Epidermal melanocyte (primary cell): ENCODE results near the gene RAP1GAP2.
A peak's percentile ranks its signal among the peaks of the same experiment; 100 is the strongest.
"Not testable (repeated sequence)": the region's sequence is repeated elsewhere in the genome, so short reads cannot be mapped to it uniquely, and the experiment has no call there.

Source experiments
- DNase-seq: peaks from one replicate; pipeline ENCODE4 v3.0.0; 2011; ENCODE audit warnings: low spot score; ENCODE audit not compliant: insufficient read length

The RAP1GAP2 gene

DNA sequence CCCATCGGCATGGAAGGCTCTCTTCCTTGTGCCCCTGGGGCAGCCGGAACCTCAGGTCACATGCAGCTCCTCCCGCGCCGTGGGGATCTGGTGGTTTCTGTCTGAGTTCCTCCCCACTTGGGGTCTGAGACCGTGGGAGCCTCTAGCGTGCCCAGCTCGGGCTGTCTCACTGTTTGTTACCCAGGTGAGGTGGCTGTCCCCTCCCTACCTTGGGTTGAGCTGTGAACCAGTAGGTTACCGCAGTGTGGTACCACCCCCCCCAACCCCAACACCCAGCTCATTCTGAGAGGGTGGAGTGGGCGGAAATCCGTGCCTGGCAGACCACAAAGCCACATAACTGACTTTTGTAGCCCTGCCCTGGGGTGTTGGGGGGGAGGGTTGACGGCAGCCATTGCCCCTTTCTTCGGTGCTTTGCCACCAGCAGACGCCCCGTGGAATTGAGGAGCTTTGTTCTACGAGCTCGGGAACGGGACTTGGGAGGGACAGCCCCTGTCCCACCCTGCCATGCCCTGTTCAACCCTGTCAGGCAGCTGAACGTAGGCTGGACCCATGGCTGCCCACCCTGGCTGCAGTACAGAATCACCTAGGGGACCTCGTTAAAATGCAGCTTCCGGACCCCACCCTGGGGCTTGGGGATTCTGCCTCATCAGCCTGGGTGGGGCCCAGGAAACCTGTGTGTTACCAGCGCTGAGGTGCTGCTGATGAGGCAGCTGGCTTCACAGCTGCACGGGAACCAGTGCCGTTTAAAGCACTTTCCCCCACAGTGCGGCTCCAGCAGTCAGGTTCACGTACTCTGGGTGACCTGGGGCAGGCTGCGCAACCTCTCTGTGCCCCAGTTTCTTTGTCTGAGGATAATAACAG lies 18.5 kb downstream of the RAP1GAP2 start:
- no peak for DNase-seq

DNA sequence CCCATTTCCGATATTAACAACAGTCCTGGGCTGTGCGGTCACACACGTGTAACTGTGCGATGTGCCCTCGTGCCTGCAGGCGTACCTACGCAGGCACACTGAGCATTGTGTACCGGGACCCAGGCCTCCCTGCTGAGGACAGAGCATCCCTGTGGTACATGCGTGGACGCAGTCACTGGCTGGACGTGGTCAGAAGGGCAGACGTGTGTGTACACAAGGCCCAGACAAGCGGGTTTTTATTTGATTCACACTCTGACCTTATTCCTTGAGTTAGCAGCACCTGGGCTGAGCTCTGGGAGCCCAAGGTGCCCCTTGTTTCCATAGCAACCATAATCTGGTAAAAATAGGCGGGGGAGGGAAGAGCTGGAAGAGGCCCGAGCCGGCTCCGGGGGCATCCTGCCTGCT lies 19.5 kb downstream of the RAP1GAP2 start:
- no peak for DNase-seq

DNA sequence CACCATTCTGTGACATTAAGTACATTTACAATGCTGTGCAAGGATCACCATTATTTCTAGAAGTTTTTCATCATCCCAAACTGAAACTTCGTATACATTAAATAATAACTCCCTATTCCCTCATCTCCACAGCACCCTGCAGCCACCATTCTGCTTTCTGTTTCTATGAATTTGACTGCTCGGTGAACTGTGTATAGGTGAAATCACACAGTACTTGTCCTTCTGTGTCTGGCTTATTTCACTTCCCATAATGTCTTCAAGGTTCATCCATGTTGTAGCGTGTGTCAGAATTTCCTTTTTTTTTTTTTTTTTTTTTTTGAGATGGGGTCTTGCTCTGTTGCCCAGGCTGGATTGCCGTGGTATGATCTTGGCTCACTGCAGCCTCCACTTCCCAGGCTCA lies 20.4 kb downstream of the RAP1GAP2 start:
- no peak for DNase-seq

DNA sequence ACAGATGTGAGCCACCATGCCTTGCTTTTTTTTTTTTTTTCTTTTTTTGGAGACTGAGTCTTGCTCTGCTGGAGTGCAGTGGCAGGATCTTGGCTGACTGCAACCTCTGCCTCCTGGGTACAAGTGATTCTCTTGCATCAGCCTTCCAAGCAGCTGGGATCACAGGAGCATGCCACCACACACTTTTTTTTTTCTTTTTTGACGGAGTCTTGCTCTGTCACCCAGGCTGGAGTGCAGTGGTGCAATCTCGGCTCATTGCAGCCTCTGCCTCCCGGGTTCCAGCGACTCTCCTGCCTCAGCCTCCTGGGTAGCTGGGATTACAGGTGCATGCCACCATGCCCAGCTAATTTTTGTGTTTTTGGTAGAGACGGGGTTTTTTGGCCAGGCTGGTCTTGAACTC lies 23.1 kb downstream of the RAP1GAP2 start:
- not testable (repeated sequence) for DNase-seq

DNA sequence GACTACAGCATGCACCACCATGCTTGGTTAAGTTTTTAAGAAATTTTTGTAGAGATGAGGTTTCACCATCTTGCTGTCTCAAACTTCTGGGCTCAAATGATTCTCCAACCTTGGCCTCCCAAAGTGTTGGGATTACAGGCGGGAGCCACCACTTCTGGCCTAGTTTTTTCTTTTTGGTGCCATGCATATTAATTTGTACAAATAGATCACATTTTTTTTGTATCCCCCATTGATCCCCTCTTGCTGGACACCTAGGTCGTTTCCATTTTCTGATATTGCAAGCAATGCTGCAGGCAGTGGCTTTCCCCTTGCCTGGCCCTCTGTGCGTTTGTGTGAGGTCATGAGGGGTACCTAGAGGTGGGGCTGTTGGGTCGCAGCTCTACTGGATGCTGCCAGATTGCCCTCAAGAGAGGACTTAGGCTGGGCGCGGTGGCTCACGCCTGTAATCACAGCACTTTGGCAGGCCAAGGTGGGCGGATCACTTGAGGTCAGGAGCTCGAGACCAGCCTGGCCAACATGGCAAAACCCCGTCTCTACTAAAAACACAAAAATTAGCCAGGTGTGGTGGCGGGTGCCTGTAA lies 23.8 kb downstream of the RAP1GAP2 start:
- DNase-seq: no peak

DNA sequence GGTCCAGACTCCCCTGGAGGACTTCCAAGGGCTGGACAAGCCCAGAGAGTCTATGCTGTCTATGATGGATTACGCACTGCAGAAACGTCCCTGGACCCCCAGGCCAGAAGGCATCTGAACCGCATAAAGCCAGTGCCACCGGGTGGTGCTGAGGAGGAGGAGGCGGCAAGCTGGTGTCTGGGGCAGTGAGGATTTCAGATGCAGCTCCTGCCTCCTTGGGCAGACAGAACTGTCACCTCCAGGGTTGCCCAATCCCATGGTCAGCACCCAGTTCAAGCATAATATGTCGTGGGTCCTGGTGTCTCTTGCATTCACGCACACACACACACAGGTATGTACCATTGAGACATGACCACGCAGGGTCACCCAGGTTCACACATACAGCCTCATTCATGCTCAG lies 25.6 kb downstream of the RAP1GAP2 start:
- DNase-seq: no peak

DNA sequence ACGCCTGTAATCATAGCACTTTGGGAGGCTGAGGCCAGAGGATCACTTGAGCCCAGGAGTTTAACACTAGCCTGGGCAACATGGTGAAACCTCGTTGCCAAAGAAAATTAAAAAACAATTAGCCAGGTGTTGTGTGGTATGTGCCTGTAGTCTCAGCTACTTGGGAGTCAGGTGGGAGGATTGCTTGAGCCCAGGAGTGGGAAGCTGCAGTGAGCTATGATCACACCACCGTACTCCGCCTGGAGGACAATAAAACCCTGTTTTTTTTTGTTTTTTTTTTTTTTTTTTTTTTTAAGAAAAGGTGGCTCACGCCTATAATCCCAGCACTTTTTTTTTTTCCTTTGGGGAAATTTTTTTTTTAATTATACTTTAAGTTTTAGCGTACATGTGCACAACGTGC lies 26.1 kb downstream of the RAP1GAP2 start:
- DNase-seq: no peak

DNA sequence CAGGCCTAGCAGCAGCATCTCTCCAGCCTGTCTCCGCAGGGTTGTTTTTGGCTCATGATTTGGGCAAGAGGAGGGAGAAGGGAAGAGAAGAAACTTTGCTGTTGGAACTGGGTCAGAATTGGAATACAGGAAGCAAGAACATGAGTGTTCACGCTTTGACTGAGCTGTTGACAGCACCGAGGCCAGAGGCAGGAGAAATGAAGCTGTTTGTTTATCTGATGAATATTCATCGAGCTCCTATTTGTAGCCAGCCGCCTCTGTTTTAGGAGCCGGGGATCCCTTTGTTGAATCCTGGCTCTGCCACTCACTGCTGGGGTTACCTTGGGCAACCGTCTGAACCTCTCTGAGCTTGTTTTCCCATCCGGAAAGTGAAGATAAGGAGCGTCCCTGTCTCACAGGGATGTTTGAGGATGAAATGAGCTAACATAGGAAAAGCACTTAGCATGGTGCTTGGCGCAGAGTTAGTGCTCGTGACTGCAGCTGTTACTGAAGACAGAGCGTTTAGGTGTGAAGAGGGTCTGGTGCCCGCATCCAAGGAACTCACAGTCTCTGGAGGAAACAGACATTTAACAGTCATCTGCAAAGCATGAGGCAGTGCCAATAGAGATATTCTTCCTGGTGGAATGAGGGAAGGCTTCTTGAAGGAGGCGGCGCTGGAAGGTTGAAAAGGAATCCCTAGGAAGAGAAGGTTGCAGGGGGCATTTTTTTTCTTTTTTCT lies 29.2 kb downstream of the RAP1GAP2 start:
- no peak for DNase-seq

DNA sequence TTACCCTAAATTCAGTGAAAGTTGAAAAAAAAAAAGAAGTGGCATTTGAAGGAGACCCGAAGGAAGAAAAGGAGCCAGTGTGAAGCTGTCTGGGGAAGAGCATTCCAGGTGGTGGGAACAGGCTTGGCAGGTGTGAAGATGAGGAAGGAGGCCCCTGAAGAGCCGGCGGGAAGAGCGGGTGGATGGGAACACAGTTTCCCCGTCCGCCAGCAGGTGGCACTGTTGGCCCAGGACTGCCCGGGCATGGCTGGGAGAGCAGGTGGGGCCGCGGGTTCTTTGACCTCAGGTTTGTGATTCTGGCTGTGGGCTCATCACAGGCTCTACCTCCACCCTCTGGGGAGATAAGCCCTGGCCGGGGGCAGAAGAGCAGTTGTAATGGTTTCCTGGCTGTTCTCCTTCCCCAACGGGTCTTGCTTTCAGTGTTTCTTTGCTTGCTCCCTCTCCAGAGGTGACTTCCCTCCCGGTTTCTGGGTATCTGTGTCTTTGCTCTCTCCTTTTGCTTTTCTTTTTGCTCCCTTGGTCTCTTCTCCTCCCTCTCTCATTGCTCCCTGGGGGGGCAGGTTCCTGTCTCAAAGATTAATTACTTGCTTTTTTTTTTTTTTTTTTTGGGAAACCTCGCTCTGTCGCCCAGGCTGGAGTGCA lies 32.3 kb downstream of the RAP1GAP2 start:
- DNase-seq: peak; percentile 75

DNA sequence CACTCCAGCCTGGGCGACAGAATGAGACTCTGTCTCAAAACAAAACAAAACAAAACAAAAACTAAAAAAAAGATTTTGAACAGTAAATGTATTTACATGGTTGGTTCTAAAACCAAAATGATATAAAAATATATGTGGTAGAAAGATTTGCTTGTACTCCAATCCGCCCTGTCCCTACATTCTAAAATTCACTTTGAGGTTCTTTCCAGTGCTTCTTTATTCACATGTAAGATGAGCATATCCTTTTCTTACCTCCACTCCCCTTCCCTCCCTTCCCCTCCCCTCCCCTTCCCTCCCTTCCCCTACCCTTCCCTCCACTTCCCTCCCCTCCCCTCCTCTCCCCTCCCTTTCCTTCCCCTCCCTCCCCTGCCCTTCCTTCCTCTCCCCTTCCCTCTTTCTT lies 34.4 kb downstream of the RAP1GAP2 start:
- DNase-seq: no peak

DNA sequence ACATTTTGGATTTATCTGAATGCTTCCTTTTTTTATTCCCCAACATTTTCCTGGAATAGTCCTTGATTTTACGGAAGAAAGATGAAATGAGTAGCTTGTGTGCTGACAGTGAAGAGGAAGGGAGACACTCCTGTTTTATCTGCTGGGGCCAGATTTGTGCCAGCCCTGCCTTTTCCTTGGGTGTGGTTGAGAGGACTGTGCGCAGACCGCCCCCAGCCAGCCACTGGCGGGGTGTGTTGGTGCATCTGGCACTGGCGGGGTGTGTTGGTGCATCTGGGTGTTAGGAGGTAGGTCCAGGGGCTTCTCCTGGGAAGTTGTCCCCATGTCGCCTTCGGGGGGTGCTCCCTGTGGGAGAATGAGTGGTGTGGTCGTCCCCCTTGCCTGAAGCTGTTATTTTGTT lies 39.5 kb downstream of the RAP1GAP2 start:
- DNase-seq: no peak

DNA sequence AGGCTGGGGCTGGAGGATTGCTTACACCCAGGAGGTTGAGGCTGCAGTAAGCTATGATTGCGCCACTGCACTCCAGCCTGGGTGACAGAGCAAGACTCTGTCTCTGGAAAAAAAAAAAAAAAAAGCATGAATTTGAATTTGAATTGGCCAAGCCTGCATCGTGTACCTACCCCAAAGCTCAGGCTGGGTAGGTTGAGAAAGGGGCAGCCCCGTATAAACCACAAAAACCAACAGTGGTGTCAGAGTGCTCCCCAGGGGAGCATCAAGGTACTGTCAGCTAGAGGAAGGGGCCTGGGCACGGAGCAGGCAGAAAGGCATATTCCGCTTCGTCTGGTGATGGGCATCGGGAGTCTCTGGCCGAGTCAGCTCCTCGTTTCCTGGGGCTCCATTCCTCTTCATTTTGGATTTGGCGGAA lies 40.9 kb downstream of the RAP1GAP2 start:
- no peak for DNase-seq

DNA sequence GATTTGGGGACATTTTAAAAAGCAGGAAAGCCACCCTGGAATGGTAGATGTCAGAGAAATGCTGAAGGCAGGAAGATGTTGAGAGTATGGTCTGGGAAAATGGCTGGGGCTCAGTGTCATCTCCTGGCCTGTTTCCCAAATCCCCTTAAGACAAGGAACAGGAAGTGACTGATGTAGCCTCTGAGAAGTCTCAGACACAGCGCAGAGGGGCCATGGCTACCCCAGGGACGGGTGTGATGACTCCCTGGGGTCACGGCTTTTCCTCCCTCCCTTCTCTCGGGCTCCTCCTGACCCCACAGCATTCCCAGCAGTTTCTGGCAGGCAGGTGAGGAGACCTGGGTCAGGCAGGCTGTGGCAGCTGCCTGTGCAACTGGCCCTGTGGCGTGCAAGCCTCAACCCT lies 45.4 kb downstream of the RAP1GAP2 start:
- DNase-seq: no peak

DNA sequence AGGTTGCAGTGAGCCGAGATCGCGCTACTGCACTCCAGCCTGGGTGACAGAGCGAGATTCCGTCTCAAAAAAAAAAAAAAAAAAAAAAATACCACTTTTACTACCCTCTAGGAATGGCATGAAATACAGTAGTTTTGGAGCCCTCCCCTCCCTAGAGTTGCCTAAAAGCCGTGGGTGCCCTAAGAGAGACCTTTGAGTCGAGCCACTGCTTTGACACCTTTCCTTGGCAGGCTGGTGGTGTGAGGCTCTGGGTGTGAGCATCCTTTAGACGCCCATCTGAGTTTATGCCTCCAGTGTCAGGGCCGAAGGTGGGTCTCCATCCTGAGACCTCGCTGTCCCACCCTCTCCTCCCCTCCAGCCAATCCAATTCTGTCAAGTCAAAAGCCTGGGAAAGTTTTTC lies 46.2 kb downstream of the RAP1GAP2 start:
- DNase-seq: no peak

DNA sequence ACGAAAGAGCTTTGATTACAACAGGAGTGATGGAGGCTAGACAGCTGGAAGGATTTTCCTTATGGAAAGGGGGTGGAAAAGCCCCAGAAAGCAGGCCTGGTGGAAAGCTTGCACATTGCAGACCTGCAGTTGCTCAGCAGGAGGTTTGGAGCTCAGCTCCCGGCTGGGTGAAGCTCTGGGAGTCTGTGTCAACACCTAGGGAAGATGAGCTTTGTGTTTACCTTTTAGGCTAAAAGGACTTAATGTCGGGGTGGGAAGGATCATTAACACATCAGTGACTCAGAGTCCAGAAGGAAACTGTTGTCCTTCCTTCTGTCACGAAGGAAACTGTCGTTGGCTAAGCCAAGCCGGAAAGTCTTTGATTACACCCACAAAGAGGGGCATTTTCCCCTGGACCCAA lies 48.2 kb downstream of the RAP1GAP2 start:
- DNase-seq: no peak

DNA sequence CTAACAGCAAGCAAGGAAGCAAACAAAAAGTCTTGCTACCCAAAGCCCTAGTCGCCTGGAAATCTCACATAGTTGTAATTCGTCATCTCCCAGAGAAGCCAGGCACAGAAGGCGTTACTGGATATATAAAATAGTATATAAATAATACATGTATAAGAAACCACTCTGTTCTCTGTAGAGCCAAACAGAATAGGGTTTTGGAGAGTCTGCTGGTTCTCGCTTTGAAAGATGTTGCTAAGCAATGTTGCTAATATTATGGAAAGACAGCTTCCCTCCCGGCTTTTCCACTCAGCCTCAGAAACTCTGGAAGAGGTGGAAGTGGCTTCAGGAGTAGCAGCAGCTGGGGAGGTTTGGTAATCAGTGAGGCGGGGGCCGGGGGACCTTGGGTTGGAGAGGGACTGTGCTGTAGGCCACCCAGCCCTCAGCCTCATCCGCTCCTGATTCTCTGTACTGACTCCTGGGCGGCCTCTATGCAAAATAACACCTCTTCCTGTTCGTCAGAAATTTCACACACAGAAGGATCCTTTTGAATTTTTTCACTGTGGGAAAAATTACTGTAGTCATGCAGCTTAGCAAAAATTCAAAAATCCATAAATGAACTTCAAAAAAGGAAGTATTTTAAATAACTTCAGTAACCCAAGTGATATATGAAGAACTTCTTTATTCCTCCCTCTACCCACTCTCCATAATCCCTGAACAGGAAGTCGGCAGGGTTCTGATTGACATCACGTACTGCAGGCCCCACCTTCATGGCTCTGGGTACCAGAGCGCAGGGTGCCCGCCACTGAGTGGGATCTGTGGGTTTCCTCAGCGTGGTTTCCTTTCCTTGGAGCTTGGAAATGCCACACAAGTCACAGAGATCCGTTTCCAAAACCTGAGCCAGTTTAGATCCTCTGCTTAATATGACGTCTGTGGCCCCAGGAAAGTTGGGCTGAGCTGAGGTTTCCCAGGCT lies 51.4 kb downstream of the RAP1GAP2 start:
- DNase-seq: no peak

DNA sequence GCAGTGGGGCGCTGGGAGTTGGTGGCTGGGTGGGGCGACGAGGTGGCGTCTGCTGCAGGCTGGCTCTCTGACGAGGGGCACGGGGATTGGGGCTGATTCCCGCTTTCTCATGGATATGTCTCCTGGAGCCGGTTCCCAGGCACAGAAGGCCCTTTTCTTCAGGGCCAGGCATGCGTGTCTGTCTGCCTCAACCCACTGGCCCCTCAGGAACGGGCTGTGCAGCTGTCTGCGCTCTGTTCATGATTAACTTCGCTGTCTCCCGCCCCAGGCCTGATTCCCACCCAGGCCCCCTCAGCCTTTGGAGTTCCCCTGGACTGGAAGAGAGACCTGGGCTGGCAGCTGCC lies 53.1 kb downstream of the RAP1GAP2 start:
- DNase-seq: no peak

DNA sequence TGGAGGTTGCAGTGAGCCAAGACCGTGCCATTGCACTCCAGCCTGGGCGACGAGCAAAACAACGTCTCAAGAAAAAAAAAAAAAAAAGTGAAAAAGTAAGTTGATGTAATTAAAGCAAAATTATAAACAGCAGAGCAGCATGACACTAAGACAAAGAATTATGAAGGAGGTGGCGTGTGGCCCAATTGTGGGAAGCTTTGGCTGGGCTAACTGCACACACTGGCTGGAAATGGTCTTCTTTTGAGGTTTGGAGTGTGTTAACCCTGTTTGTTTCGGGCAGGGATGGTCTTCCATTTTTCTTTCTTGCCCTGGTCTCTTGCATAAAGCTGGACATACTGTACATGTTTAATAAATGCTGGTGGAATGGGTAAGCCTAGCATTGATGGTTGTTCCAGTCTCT lies 54.8 kb downstream of the RAP1GAP2 start:
- no peak for DNase-seq

DNA sequence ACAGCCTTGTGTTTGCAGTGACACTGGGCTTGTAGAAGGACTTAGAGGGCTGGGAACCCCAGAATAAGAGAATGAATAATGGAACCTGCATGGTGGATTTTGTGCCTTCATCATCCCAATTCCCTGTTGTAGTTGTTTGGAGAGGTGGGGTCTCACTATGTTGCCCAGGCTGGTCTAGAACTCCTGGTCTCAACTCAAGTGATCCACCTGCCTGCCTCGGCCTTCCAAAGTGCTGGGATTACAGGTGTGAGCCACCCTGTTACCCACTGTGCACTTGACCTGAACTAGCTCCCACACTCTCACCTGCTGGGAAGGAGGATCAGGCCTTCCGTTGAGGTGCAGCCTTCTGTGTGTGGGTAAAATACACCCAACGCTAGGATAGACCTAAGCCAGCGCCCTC lies 55.4 kb downstream of the RAP1GAP2 start:
- DNase-seq: no peak

DNA sequence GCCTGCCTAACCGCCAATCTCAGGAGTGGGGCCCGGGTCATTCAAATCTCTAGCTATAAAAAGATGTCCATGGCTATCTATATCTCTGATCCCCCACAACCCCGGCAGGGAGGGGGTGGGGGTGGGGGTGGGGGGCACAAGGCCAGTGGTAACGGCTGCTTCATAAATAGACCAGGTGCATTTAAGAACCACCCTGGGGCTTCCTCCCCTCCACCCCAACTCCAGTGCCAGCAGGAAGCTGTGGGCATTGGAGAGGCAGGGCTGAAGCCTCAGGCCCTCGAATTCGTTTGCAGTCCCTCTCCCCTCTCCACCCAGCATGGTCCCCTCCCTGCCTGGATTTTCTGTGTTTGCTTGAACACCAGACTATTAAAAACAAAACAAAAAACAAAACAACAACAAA lies 56.0 kb downstream of the RAP1GAP2 start:
- no peak for DNase-seq

DNA sequence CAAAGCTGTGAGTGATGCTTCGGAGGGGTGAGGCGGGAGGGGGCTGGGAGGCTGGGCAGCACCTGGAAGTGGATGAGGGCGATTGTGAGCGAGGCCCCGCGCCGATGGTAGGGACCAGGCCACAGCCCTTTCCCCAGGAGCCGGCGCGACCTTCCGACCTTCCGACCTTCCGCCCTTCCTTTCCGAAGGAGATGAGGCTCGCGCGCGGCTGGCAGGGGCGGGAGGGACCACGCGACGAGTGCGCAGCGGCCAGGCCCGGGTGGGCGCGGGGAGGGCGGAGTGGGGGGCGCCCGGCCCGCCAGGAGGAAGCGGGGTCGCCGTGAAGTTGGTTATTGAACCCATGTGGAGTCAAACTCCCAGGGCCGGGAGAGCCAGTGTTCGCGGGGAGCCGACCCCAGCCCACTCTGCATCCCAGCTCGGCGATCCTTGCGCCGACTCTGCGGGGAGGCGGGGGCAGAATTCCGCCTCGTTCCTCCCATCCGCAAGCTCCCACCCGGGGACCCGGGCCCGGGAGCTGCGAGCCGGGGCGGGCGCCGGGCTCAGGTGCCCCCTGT lies 56.6 kb downstream of the RAP1GAP2 start:
- no peak for DNase-seq
